K562 (cell line): Measurements from ENCODE around the gene SLC35A4. TPM values are rescaled to one million over a fixed set of nuclear protein-coding genes. Genes with fewer than 3 reads are reported as not detected.

Source experiments
- ATAC-seq: fragments of 200-7000 bp; cut with Tn5 transposase; 3 replicates; pipeline ENCODE4 v1.9.1; 2020; ENCODE audit warnings: moderate library complexity
- BruUV-seq: library from RNA; stranded (reverse); fragments of 400-500 nt; replicated peaks from 2 replicates; lab custom pipeline; 2021; lab: Mats Ljungman, UMichigan
- CTCF ChIA-PET: fragments of 300-600 bp; formaldehyde crosslinking; extraction: SDS; loops from one replicate; lab custom pipeline; 2021; ENCODE audit warnings: low intra/inter-chr PET ratio; lab: Yijun Ruan, JAX
- POLR2A ChIA-PET: fragments of 300-600, 350-650 bp; sonication (Branson Sonifier 250); formaldehyde crosslinking; extraction: SDS; loops from one replicate; lab custom pipeline; 2021; ENCODE audit warnings: antibody characterized with exemption, inconsistent platforms; lab: Yijun Ruan, JAX
- DNase-seq, 4 experiments: peaks; one replicate each; pipeline versions ENCODE4 v3.0.0 to v3.0.0-alpha.2; 2011 to 2018; ENCODE audit warnings: low spot score in 3 of 4, mixed read lengths in 3 of 4; ENCODE audit errors: extremely low read depth in 1 of 4
- FAIRE-seq: peaks from 2 replicates; lab custom pipeline; 2011; peaks lifted over from hg19 to GRCh38; lab: Jason Lieb, UNC
- H2AFZ ChIP-seq: 2 replicates; pipeline ENCODE4 v1.6.0; 2011; ENCODE audit warnings: low read depth, low read length, control low read depth, inconsistent platforms
- H3K27ac ChIP-seq: fragments of 200-600 bp; 3 replicates; pipeline ENCODE4 v1.8.0; 2011; ENCODE audit warnings: low read depth, mild to moderate bottlenecking, control low read depth, inconsistent platforms, low read length, moderate library complexity, mixed read lengths; ENCODE audit errors: extremely low read depth
- H3K27me3 ChIP-seq, 2 experiments: fragments of 300-600 bp in 1 of 2; 2 replicates in 1 of 2; 3 replicates in 1 of 2; pipeline versions ENCODE4 v1.6.0 to v1.8.0; 2011; ENCODE audit warnings: inconsistent platforms in 2 of 2, low read length in 2 of 2, mild to moderate bottlenecking in 1 of 2, mixed read lengths in 1 of 2, moderate library complexity in 1 of 2; ENCODE audit not compliant: control insufficient read depth in 2 of 2, insufficient read depth in 2 of 2
- H3K36me3 ChIP-seq: fragments of 300-600 bp; 3 replicates; pipeline ENCODE4 v1.8.0; 2011; ENCODE audit warnings: mild to moderate bottlenecking, low read length, inconsistent platforms; ENCODE audit not compliant: control insufficient read depth, insufficient read depth
- H3K4me1 ChIP-seq, 2 experiments: fragments of 200-600 bp in 1 of 2; replicated peaks in 1 of 2; 2 replicates in 1 of 2; 3 replicates in 1 of 2; pipeline versions ENCODE4 v1.5.1 to v1.8.0; 2011; ENCODE audit warnings: inconsistent platforms in 2 of 2, low read length in 2 of 2, mild to moderate bottlenecking in 1 of 2, mixed read lengths in 1 of 2, moderate library complexity in 1 of 2; ENCODE audit not compliant: control insufficient read depth in 2 of 2, insufficient read depth in 2 of 2
- H3K4me2 ChIP-seq: 2 replicates; pipeline ENCODE4 v1.6.1; 2011; ENCODE audit warnings: low read length, control low read depth, inconsistent platforms, mixed read lengths; ENCODE audit not compliant: insufficient read depth
- H3K4me3 ChIP-seq: fragments of 200-600 bp; sonication (generic), shearing (Covaris generic); 2 replicates; pipeline ENCODE4 v1.5.1; 2016; ENCODE audit warnings: control low read depth, inconsistent platforms
- H3K79me2 ChIP-seq: fragments of 200-600 bp; 3 replicates; pipeline ENCODE4 v1.8.0; 2011; ENCODE audit warnings: low read length, inconsistent platforms; ENCODE audit not compliant: control insufficient read depth, insufficient read depth
- H3K9ac ChIP-seq, 2 experiments: 2 replicates each; pipeline versions ENCODE4 v1.6.0 to v1.6.1; 2011; ENCODE audit warnings: low read depth in 2 of 2, low read length in 2 of 2, control low read depth in 1 of 2, inconsistent platforms in 1 of 2, mild to moderate bottlenecking in 1 of 2, mixed read lengths in 1 of 2; ENCODE audit not compliant: insufficient read depth in 1 of 2
- H3K9me1 ChIP-seq: one replicate; pipeline ENCODE4 v1.6.0; 2011; ENCODE audit warnings: inconsistent platforms, mild to moderate bottlenecking, low read length, moderate library complexity; ENCODE audit not compliant: control insufficient read depth, insufficient read depth
- H3K9me3 ChIP-seq: replicated peaks from 2 replicates; pipeline ENCODE4 v1.5.1; 2011; ENCODE audit warnings: low read depth, low read length, inconsistent platforms; ENCODE audit not compliant: control insufficient read depth, insufficient read depth
- H4K20me1 ChIP-seq: replicated peaks from 2 replicates; pipeline ENCODE4 v1.6.1; 2011; ENCODE audit warnings: low read length, inconsistent platforms, mixed read lengths; ENCODE audit not compliant: control insufficient read depth, insufficient read depth
- CAMTA2 ChIP-seq: fragments of 250-450 bp; sonication (Bioruptor Pico); conservative IDR thresholded peaks from 2 replicates; pipeline ENCODE4 v1.5.1; 2022
- CBFA2T2 ChIP-seq: fragments of 450-650 bp; conservative IDR thresholded peaks from 2 replicates; pipeline ENCODE4 v1.6.1; 2017; ENCODE audit warnings: mild to moderate bottlenecking
- CBFA2T3 ChIP-seq: fragments of 450-650 bp; IDR thresholded peaks from 2 replicates; pipeline ENCODE4 v1.6.1; 2017
- CEBPB ChIP-seq: fragments of 450-650 bp; IDR thresholded peaks from 2 replicates; pipeline ENCODE4 v1.6.1; 2016; ENCODE audit warnings: missing genetic modification characterization, missing compliant biosample characterization
- COPS2 ChIP-seq: fragments of 450-650 bp; conservative IDR thresholded peaks from 2 replicates; pipeline ENCODE4 v1.6.1; 2016; ENCODE audit warnings: mild to moderate bottlenecking, moderate library complexity
- EP400 ChIP-seq: fragments of 450-650 bp; IDR thresholded peaks from 2 replicates; pipeline ENCODE4 v1.6.1; 2017; ENCODE audit warnings: antibody characterized with exemption, mild to moderate bottlenecking, moderate library complexity
- GTF2F1 ChIP-seq: IDR thresholded peaks from 2 replicates; pipeline ENCODE4 v1.6.1; 2011; ENCODE audit warnings: low read depth, low read length, improper control_type of control experiment
- KHSRP ChIP-seq: fragments of 450-650 bp; IDR thresholded peaks from 2 replicates; pipeline ENCODE4 v1.6.1; 2017
- KLF16 ChIP-seq: IDR thresholded peaks from 2 replicates; pipeline ENCODE4 v1.6.1; 2016; ENCODE audit warnings: antibody characterized with exemption
- MLX ChIP-seq, 2 experiments: fragments of 450-650 bp in 1 of 2; sonication (generic) in 1 of 2; formaldehyde crosslinking; conservative IDR thresholded peaks; 2 replicates each; pipeline versions ENCODE4 v1.4.0 to v1.8.1; 2020 to 2022; ENCODE audit warnings: mild to moderate bottlenecking in 1 of 2, missing genetic modification reagents in 1 of 2
- NCOR1 ChIP-seq: fragments of 450-650 bp; IDR thresholded peaks from 2 replicates; pipeline ENCODE4 v1.6.1; 2016; ENCODE audit warnings: mild to moderate bottlenecking, moderate library complexity
- PHF20 ChIP-seq: fragments of 450-650 bp; IDR thresholded peaks from 2 replicates; pipeline ENCODE4 v1.6.1; 2018; ENCODE audit not compliant: partially characterized antibody
- PRPF4 ChIP-seq: fragments of 200-400 bp; formaldehyde crosslinking; IDR thresholded peaks from one replicate; pipeline ENCODE4 v1.6.1; 2017; ENCODE audit warnings: low read length, low read depth, mild to moderate bottlenecking; ENCODE audit not compliant: insufficient read depth, poor library complexity, severe bottlenecking
- TCF3 ChIP-seq: sonication (generic); formaldehyde crosslinking; IDR thresholded peaks from 2 replicates; pipeline ENCODE4 v1.4.0; 2020; ENCODE audit warnings: mild to moderate bottlenecking, missing genetic modification reagents
- TFAM ChIP-seq: fragments of 250-450 bp; sonication (Bioruptor Pico); conservative IDR thresholded peaks from 2 replicates; pipeline ENCODE4 v1.5.0; 2021; ENCODE audit warnings: mild to moderate bottlenecking, moderate library complexity
- WGBS: fragments of 100-300 bp; shearing (Covaris generic); methylation state at CpG from one replicate; pipeline ENCODE4 v1.1.6; 2016; ENCODE audit warnings: low coverage, mixed read lengths; ENCODE audit not compliant: insufficient coverage; ENCODE audit errors: missing lambda C conversion rate; 5-methylcytosine and 5-hydroxymethylcytosine counted together
- in situ Hi-C: fragments of 300-500 bp; cut with MboI; formaldehyde crosslinking; loops from 4 replicates; pipeline ENCODE4 v1.15.0; 2018; ENCODE audit warnings: inconsistent platforms, mixed read lengths
- intact Hi-C: fragments of 100-400 bp; cut with micrococcal nuclease; formaldehyde crosslinking; loops from 2 replicates; pipeline ENCODE4 v1.14.2; 2022
- polyA plus RNA-seq, 8 experiments: library from polyadenylated mRNA; depleted of rRNA in 4 of 8; stranded (reverse) in 5 of 8; unstranded in 3 of 8; fragments of >200 nt; fragmentation: Nextera tagmentation in 2 of 8; fragmentation: Illumina TruSeq in 1 of 8; extraction: Ambion mirVana in 2 of 8; extraction: Trizol in 1 of 8; gene quantifications; 2 replicates each; pipeline versions ENCODE4 v1.2.1 to v1.2.3, GENCODE V29; 2011 to 2014; ENCODE audit warnings: inconsistent platforms in 1 of 8, missing spikeins in 1 of 8
- total RNA-seq, 7 experiments: library from RNA; depleted of rRNA in 6 of 7; stranded (reverse); fragments of >200 nt in 6 of 7; fragmentation: Illumina TruSeq in 2 of 7; extraction: Trizol in 2 of 7; gene quantifications; 2 replicates each; pipeline versions ENCODE4 v1.2.1 to v1.2.3, GENCODE V29; 2011 to 2021; ENCODE audit warnings: low replicate concordance in 1 of 7

SLC35A4 gene
- total and polyA plus RNA-seq, 9 of the 15 experiments (the other 6 are each of a cell fraction or from before 2014, with no cell fraction given) = 21.8 to 171 (median 42.5) TPM

- WGBS = 54% methylated on average over 4 of the region's 4 CpGs
- DNase-seq = peak in 1 of 4 experiments; percentile 23
- TF ChIP-seq CEBPB (tag) (peak; percentile 28; the same call in 1 of the 2 replicates), GTF2F1 (no peak), TFAM (CRISPR knock-in tag) (no peak)
- TF ChIP-seq, all 486 proteins: peak for 1
- Histone ChIP-seq H4K20me1 (no peaks in the 10 kb centered on the region), H3K4me3 (peak overlapping the region; percentile 75), H3K36me3 (peaks cover 49% of the 10 kb centered on the region), H3K9me1 (no peaks in the 10 kb centered on the region), H3K9ac (peak overlapping the region; percentile 93 to 100), H3K79me2 (peaks cover 36% of the 10 kb centered on the region), H3K9me3 (no peaks in the 10 kb centered on the region), H3K27me3 (no peaks in the 10 kb centered on the region), H3K4me1 (peaks cover 26 to 38% of the 10 kb centered on the region in 2 experiments), H3K4me2 (peak overlapping the region; percentile 99), H3K27ac (peak overlapping the region; percentile 98), H2AFZ (no peak overlapping the region)
- FAIRE-seq (no peak), ATAC-seq (no peak)
- BruUV-seq = no TSS peak
- intact Hi-C loops = no loop called here
- in situ Hi-C loops = loop anchor here (5.0 kb wide), 1 partner anchor 77 kb away; no protein-coding TSS in a partner anchor
- POLR2A ChIA-PET = interaction anchor here (0.9 to 6.8 kb wide), 8 partner anchors 8 to 153 kb away, joined by 3 to 46 read pairs (median 4); partner anchors contain the start of genes EIF4EBP3, IK, NDUFA2 and SRA1
- CTCF ChIA-PET = no interaction called here
Observed at GRCh38 chr5:140565780-140566095, 1.1 kb downstream of the SLC35A4 start.

GRCh38 chr5:140566665-140567064 lies 2.0 kb downstream of the SLC35A4 start:
- Histone ChIP-seq H3K4me2 (peak overlapping the region; percentile 99; the same call in 1 of the 2 replicates), H3K9me3 (no peaks in the 10 kb centered on the region), H3K27me3 (no peaks in the 10 kb centered on the region), H3K9ac (peak overlapping the region in 1 of 2 experiments; percentile 93; a peak in 2 of 4 replicates), H3K9me1 (no peaks in the 10 kb centered on the region), H3K4me1 (peaks cover 26 to 38% of the 10 kb centered on the region in 2 experiments), H4K20me1 (no peaks in the 10 kb centered on the region), H3K36me3 (peaks cover 43% of the 10 kb centered on the region), H2AFZ (no peak overlapping the region), H3K79me2 (peaks cover 36% of the 10 kb centered on the region), H3K4me3 (no peak overlapping the region), H3K27ac (no peak overlapping the region; the same call in 2 of the 3 replicates)
- no peak for ATAC-seq
- no TSS peak for BruUV-seq
- intact Hi-C loops = no loop called here
- in situ Hi-C loops = loop anchor here (5.0 kb wide), 1 partner anchor 76 kb away; no protein-coding TSS in a partner anchor
- peak; percentile 42 for FAIRE-seq
- WGBS = 79% methylated on average over 5 of the region's 5 CpGs
- CTCF ChIA-PET = no interaction called here
- DNase-seq = peak in 2 of 4 experiments; percentile 23 to 37
- POLR2A ChIA-PET = interaction anchor here (0.6 to 1.8 kb wide), 5 partner anchors 10 to 152 kb away, joined by 3 to 12 read pairs (median 3); no protein-coding TSS in a partner anchor
- no peak for TF ChIP-seq PRPF4
- no peak for TF ChIP-seq MLX (CRISPR knock-in tag; conservative IDR thresholded peaks at IDR 0.05)
- TF ChIP-seq KLF16 = peak; percentile 11; the same call in 1 of the 2 replicates
- no peak for TF ChIP-seq CAMTA2 (CRISPR knock-in tag)
- peak; percentile 89 for TF ChIP-seq TCF3 (CRISPR knock-in tag)
- TF ChIP-seq KHSRP = no peak
- TF ChIP-seq CBFA2T2 = peak; percentile 61
- no peak for TF ChIP-seq PHF20
- peak; percentile 79 for TF ChIP-seq CBFA2T3
- peak; percentile 32; the same call in 1 of the 2 replicates for TF ChIP-seq NCOR1
- no peak for TF ChIP-seq EP400
- no peak for TF ChIP-seq COPS2
